Neural crest cell (in vitro differentiated cells): Measurements from ENCODE around the gene KCNK5. TPM values are rescaled to one million over a fixed set of nuclear protein-coding genes. Genes with fewer than 3 reads are reported as not detected.
A peak's percentile ranks its signal among the peaks of the same experiment; 100 is the strongest.

Source experiments
- DNase-seq: peaks from one replicate; pipeline ENCODE4 v3.0.0; 2021; ENCODE audit warnings: low read depth, mixed read lengths, low spot score
- H3K27ac Mint-ChIP-seq: one replicate; pipeline ENCODE4 v1.8.0; 2021; ENCODE audit warnings: mild to moderate bottlenecking, mixed read lengths; ENCODE audit not compliant: unreplicated experiment
- H3K27me3 Mint-ChIP-seq: 2 replicates; pipeline ENCODE4 v1.8.0; 2021; ENCODE audit warnings: low read depth, mild to moderate bottlenecking, mixed read lengths
- H3K36me3 Mint-ChIP-seq: 2 replicates; pipeline ENCODE4 v1.8.0; 2021; ENCODE audit warnings: low read depth, mild to moderate bottlenecking, mixed read lengths
- H3K4me1 Mint-ChIP-seq: 2 replicates; pipeline ENCODE4 v1.8.0; 2021; ENCODE audit warnings: mixed read lengths
- H3K4me3 Mint-ChIP-seq: one replicate; pipeline ENCODE4 v1.8.0; 2021; ENCODE audit warnings: mild to moderate bottlenecking, mixed read lengths
- H3K9me3 Mint-ChIP-seq: 2 replicates; pipeline ENCODE4 v1.8.0; 2021; ENCODE audit warnings: mixed read lengths
- total RNA-seq: library from RNA; stranded (reverse); gene quantifications from 2 replicates; pipeline ENCODE4 v1.2.1, GENCODE V29; 2021
- TF ChIP-seq, protein P1 (sequence below): fragments of 200-600 bp; sonication (generic); conservative IDR thresholded peaks from 2 replicates; pipeline ENCODE4 v1.5.0; 2021; ENCODE audit warnings: antibody characterized with exemption, mild to moderate bottlenecking

Gene KCNK5
- total RNA-seq, 1 donor from 2014 or later, result 32.7 TPM

- H3K36me3 Mint-ChIP-seq, result peaks cover 13% of the 10 kb centered on the region
- TF ChIP-seq, protein P1, sequence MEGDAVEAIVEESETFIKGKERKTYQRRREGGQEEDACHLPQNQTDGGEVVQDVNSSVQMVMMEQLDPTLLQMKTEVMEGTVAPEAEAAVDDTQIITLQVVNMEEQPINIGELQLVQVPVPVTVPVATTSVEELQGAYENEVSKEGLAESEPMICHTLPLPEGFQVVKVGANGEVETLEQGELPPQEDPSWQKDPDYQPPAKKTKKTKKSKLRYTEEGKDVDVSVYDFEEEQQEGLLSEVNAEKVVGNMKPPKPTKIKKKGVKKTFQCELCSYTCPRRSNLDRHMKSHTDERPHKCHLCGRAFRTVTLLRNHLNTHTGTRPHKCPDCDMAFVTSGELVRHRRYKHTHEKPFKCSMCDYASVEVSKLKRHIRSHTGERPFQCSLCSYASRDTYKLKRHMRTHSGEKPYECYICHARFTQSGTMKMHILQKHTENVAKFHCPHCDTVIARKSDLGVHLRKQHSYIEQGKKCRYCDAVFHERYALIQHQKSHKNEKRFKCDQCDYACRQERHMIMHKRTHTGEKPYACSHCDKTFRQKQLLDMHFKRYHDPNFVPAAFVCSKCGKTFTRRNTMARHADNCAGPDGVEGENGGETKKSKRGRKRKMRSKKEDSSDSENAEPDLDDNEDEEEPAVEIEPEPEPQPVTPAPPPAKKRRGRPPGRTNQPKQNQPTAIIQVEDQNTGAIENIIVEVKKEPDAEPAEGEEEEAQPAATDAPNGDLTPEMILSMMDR, result no peak
- H3K27ac Mint-ChIP-seq, result no peak overlapping the region
- DNase-seq, result no peak
- no peak overlapping the region for H3K4me3 Mint-ChIP-seq
- H3K27me3 Mint-ChIP-seq, result peaks cover 10% of the 10 kb centered on the region
- no peaks in the 10 kb centered on the region for H3K9me3 Mint-ChIP-seq
- H3K4me1 Mint-ChIP-seq, result peaks cover 86% of the 10 kb centered on the region
These were observed 6.2 kb downstream of the KCNK5 start for GRCh38 chr6:39223061-39223460.

DNA sequence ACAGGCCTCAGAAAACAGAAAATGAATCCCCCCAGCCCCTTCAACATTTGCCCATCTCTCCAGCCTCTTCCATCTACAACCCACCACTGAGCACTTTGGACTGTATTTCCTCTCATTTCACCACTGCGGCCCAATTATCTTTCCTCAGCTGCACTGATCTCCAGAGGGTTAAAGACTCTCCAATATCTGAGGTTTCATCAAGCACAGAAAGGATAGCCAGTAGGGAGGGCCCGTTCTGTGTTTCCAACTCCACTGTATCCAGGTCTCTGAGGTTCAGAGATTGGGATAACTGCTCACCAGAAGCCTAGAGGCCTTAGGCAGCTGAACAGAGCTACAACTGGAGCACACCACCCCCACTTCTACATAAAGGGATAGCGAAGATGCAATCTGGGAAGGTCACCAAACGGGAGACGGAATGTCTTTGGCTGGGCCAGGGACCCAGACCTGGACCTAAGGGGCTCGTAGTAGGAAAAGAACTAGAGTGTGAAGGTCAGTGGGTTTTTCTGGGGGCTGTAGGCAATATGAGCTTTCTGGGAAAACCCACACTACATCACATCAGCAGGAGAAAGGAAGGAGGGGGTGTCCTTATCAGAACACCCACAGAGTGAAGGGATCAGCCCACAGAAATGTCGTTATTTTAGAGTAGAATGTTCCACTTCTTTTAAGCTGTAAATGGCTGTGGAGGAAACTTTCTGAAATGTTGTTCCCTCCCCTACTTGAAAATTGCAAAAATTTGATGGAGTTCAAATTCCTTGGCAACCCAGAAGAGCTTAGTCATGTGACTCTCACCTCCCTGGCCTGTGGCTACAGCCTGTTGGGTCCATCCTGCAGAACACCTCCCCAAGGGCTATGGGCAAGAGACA is 7.3 kb downstream of the KCNK5 start:
- Mint-ChIP-seq H3K27ac (peak overlapping the region; percentile 70), H3K4me1 (peaks cover 87% of the 10 kb centered on the region), H3K27me3 (peaks cover under 1% of the 10 kb centered on the region)

GRCh38 chr6:39221115-39221514 is 8.2 kb downstream of the KCNK5 start:
- Mint-ChIP-seq H3K27me3 (no peaks in the 10 kb centered on the region), H3K27ac (no peak overlapping the region), H3K36me3 (peaks cover 12% of the 10 kb centered on the region), H3K9me3 (no peaks in the 10 kb centered on the region), H3K4me1 (peaks cover 79% of the 10 kb centered on the region), H3K4me3 (no peak overlapping the region)
- no peak for DNase-seq
- TF ChIP-seq, protein P1, result no peak

More for the DNA sequence above, 7.3 kb downstream of the KCNK5 start:
- Mint-ChIP-seq H3K9me3 (no peaks in the 10 kb centered on the region), H3K36me3 (peaks cover 13% of the 10 kb centered on the region), H3K4me3 (peak overlapping the region; percentile 3)
- TF ChIP-seq, protein P1, result no peak
- DNase-seq, result no peak

- Mint-ChIP-seq H3K4me3 (peak overlapping the region; percentile 63), H3K9me3 (no peaks in the 10 kb centered on the region), H3K36me3 (peaks cover 10% of the 10 kb centered on the region), H3K27me3 (no peaks in the 10 kb centered on the region), H3K27ac (peak overlapping the region; percentile 83), H3K4me1 (peaks cover 60% of the 10 kb centered on the region)
- TF ChIP-seq, protein P1, result no peak
- DNase-seq, result no peak
These were observed 10.3 kb downstream of the KCNK5 start for GRCh38 chr6:39218868-39219567.

DNA sequence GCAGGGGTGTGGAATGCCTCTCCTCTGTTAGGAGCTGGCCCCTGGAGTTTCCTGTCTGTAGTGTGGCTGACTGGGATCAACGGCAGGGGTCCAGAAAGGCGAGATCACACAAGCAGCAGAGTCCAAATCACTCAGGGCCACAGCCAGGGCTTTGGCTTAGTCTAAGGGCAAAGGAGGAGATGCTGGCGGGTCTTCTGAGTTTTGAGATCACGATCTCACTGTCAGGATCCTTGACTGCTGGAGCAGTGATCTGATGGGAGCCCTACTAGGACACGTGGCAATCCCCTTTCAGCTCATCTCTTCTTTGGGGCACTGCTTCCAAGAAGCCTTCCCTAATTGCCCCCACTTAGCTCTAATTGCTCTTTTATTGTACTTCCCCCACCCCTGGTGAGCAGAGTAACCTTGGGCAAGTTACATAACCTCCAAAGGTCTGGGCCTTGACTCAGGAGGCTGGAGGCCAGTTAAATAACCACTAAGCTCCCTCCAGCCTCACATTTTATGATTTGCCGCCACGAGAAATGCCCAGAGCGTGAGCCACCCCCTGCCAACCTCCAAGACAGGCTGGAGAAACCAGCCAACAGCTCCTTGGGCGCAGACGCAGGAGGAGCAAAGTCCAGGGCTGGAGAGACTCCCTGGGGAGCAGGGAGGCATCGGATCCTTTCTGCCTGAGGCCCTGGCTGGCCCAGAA is 12.0 kb downstream of the KCNK5 start:
- H3K27ac Mint-ChIP-seq, result peak overlapping the region; percentile 19
- peaks cover 47% of the 10 kb centered on the region for H3K4me1 Mint-ChIP-seq
- no peaks in the 10 kb centered on the region for H3K27me3 Mint-ChIP-seq
- no peaks in the 10 kb centered on the region for H3K9me3 Mint-ChIP-seq
- DNase-seq, result no peak
- H3K36me3 Mint-ChIP-seq, result peaks cover 3% of the 10 kb centered on the region
- H3K4me3 Mint-ChIP-seq, result peak overlapping the region; percentile 19
- TF ChIP-seq, protein P1, result no peak
